ENCODE results near the gene YKT6. TPM values are rescaled to one million over a fixed set of nuclear protein-coding genes. Genes with fewer than 3 reads are reported as not detected.

The YKT6 gene
- total and polyA plus RNA-seq, 11 donors, result 28.5 to 133 (median 46.6) TPM

DNA sequence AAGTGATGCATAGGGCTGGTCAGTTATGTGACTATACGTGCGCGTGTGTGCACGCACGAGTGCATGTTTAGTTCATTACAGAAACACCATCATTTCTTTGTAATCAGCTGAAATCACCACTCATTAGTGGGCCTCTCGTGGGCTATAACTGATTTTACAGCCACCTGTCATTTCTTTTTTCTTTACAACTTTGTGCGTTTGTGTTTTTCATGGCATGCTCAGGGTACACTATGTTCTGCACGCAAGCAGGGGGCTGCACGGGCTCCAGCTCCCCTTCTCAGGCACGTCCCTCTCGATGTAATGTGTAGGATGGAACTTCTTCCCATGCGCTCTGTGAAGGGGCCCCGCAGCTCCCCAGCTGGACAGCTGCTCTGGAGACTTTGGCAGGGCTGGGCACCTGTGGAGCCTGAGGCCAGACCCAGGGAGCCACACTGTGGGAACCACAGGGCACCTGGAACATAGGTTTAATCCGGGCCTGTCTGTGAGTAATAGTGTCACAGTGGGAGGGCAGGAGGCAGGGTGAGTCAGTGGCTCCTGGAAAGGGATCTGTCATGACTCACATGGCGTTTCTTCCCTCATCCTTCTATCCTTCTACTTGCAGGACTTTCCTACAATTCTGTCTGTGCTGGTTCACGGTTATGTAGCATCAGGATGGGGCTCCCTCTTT, 16.4 kb upstream of the YKT6 start:
- DNase-seq (no peak), ATAC-seq (peak in 2 of 4 donors; percentile 14 to 41)
- H3K27ac ChIP-seq, result no peak overlapping the region
- H3K4me3 ChIP-seq, result no peak overlapping the region
- H3K36me3 ChIP-seq, result no peaks in the 10 kb centered on the region
- H3K9me3 ChIP-seq, result peaks cover 0 to 15% (median 7%) of the 10 kb centered on the region in 12 donors
- TF ChIP-seq, protein P1, sequence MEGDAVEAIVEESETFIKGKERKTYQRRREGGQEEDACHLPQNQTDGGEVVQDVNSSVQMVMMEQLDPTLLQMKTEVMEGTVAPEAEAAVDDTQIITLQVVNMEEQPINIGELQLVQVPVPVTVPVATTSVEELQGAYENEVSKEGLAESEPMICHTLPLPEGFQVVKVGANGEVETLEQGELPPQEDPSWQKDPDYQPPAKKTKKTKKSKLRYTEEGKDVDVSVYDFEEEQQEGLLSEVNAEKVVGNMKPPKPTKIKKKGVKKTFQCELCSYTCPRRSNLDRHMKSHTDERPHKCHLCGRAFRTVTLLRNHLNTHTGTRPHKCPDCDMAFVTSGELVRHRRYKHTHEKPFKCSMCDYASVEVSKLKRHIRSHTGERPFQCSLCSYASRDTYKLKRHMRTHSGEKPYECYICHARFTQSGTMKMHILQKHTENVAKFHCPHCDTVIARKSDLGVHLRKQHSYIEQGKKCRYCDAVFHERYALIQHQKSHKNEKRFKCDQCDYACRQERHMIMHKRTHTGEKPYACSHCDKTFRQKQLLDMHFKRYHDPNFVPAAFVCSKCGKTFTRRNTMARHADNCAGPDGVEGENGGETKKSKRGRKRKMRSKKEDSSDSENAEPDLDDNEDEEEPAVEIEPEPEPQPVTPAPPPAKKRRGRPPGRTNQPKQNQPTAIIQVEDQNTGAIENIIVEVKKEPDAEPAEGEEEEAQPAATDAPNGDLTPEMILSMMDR (IDR thresholded peaks at IDR 0.05), result no peak
- no peak for TF ChIP-seq POLR2A (IDR thresholded peaks at IDR 0.05)
- H3K4me1 ChIP-seq, result no peaks in the 10 kb centered on the region
- 72 to 80% (median 76%) methylated on average over 16 of the region's 16 CpGs for WGBS, 4 donors
- intact Hi-C loops (cut with DNase I), result no loop called here
- peaks cover 0 to 5% (median 0%) of the 10 kb centered on the region in 9 donors for H3K27me3 ChIP-seq

DNA sequence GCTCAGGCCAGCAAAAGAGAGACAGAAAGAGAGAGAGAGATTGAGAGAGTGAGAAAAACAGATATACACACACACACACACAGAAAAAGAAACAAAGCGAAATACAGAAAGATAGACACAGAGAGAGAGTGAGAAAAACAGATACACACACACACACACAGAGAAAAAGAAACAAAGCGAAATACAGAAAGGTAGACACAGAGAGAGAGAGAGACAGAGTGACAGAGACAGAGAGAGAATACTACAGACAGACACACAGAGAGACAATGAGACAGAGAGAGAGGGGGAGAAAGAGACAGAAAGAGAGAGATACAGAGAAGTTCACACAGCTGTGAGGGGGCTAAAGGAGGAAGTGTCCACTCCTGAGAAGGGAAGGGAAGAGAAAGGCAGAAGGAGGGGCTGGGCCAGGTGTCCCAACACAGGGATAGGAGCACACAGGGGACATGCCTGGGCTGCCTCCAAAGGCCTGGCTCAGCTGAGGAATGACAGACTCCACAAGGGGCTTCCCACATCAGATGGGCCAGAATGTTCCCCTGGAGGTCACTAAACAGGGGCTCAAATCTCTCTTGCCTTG, 15.8 kb upstream of the YKT6 start:
- intact Hi-C loops (cut with DNase I), result no loop called here
- H3K4me3 ChIP-seq, result no peak overlapping the region
- H3K27ac ChIP-seq, result no peak overlapping the region
- H3K4me1 ChIP-seq, result no peaks in the 10 kb centered on the region
- no peak for TF ChIP-seq POLR2A (IDR thresholded peaks at IDR 0.05)
- TF ChIP-seq, protein P1 (IDR thresholded peaks at IDR 0.05), result no peak
- DNase-seq (no peak), ATAC-seq (no peak)
- peaks cover 0 to 11% (median 0%) of the 10 kb centered on the region in 9 donors for H3K27me3 ChIP-seq
- peaks cover 0 to 15% (median 7%) of the 10 kb centered on the region in 12 donors for H3K9me3 ChIP-seq
- 76 to 95% (median 85%) methylated on average over 2 of the region's 2 CpGs for WGBS, 4 donors
- H3K36me3 ChIP-seq, result no peaks in the 10 kb centered on the region

DNA sequence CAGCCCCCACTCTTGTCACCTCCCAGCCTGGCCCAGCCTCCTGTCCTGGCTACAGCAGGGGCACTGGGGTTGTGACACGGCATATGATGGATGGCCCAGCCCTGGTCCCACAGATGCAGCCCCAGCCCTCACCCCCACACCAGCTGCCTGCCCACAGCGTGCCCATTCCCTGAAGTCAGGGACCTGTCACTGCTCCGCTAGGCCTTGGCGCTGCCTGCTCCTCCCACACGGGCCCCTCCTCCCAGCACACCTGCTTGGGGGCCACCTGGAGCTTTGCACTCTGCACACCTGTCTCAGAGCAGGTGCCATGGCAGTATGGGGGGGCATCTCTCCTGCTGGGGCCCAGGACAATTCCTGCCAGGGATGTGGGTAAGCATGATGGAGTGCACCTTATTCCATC, 15.0 kb upstream of the YKT6 start:
- 77 to 86% (median 83%) methylated on average over 3 to 5 of the region's 5 CpGs for WGBS, 4 donors
- DNase-seq (no peak), ATAC-seq (no peak)
- peaks cover 0 to 11% (median 0%) of the 10 kb centered on the region in 9 donors for H3K27me3 ChIP-seq
- no peaks in the 10 kb centered on the region for H3K4me1 ChIP-seq
- intact Hi-C loops (cut with DNase I), result no loop called here
- TF ChIP-seq, protein P1 (IDR thresholded peaks at IDR 0.05), result no peak
- TF ChIP-seq POLR2A (IDR thresholded peaks at IDR 0.05), result no peak
- H3K9me3 ChIP-seq, result peaks cover 0 to 15% (median 7%) of the 10 kb centered on the region in 12 donors
- no peak overlapping the region for H3K27ac ChIP-seq
- no peak overlapping the region for H3K4me3 ChIP-seq
- no peaks in the 10 kb centered on the region for H3K36me3 ChIP-seq

DNA sequence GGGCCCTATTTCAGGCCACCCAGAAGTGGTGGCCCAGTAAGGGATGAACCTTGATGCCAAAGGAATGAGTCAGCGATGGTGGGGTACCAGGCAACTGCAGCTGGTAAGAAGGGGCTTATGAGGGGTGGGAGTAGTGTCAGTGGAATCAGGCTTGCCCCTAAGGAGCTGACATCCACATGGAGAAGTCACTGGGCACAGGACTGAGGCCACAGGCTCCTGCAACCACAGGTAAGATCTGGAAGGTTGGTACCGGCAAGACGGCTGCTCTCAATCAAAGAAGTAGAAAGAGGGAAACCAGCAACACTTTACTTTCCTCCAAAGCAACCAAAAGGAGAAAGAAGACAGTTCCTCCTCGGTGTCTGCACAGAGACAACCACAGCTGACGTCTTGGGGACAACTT, 14.0 kb upstream of the YKT6 start:
- H3K27me3 ChIP-seq, result peaks cover 0 to 11% (median 0%) of the 10 kb centered on the region in 9 donors
- no peak overlapping the region for H3K4me3 ChIP-seq
- peaks cover 0 to 15% (median 7%) of the 10 kb centered on the region in 12 donors for H3K9me3 ChIP-seq
- TF ChIP-seq, protein P1 (IDR thresholded peaks at IDR 0.05), result no peak
- TF ChIP-seq POLR2A (IDR thresholded peaks at IDR 0.05), result no peak
- no peak overlapping the region for H3K27ac ChIP-seq
- intact Hi-C loops (cut with DNase I), result no loop called here
- no peaks in the 10 kb centered on the region for H3K36me3 ChIP-seq
- H3K4me1 ChIP-seq, result no peaks in the 10 kb centered on the region
- DNase-seq (no peak), ATAC-seq (no peak)
- 74 to 80% (median 77%) methylated on average over 5 of the region's 5 CpGs for WGBS, 4 donors
